GM12878 (cell line): ENCODE data around the gene GRM7. TPM values are rescaled to one million over a fixed set of nuclear protein-coding genes. Genes with fewer than 3 reads are reported as not detected.

ENCODE experiments used
- ATAC-seq: fragments of 200-7000 bp; cut with Tn5 transposase; 3 replicates; pipeline ENCODE4 v1.9.1; 2020; ENCODE audit warnings: mild to moderate bottlenecking, moderate library complexity
- BruUV-seq: library from RNA; stranded (reverse); fragments of 400-500 nt; replicated peaks from 2 replicates; lab custom pipeline; 2021; lab: Mats Ljungman, UMichigan
- CTCF ChIA-PET: fragments of 300-600 bp; sonication (Branson Sonifier 250); formaldehyde crosslinking; extraction: SDS; loops from one replicate; lab custom pipeline; 2021; ENCODE audit warnings: inconsistent platforms; lab: Yijun Ruan, JAX
- POLR2A ChIA-PET: fragments of 350-600 bp; formaldehyde crosslinking; extraction: SDS; loops from one replicate; lab custom pipeline; 2021; ENCODE audit warnings: inconsistent platforms; lab: Charles Lee
- RAD21 ChIA-PET: fragments of 300-600 bp; sonication (Branson Sonifier 250); formaldehyde crosslinking; loops from one replicate; lab custom pipeline; 2023; ENCODE audit warnings: antibody characterized with exemption; ENCODE audit not compliant: unreplicated experiment; lab: Charles Lee
- SMC1A ChIA-PET: fragments of 300-600 bp; sonication (Branson Sonifier 250); formaldehyde crosslinking; loops from one replicate; lab custom pipeline; 2023; ENCODE audit not compliant: unreplicated experiment, uncharacterized antibody; lab: Charles Lee
- DNase-seq: peaks from one replicate; pipeline ENCODE4 v3.0.0-alpha.2; 2011; ENCODE audit warnings: low read depth, low spot score
- FAIRE-seq: peaks from 3 replicates; lab custom pipeline; 2011; peaks lifted over from hg19 to GRCh38; lab: Jason Lieb, UNC
- H2AFZ ChIP-seq: 2 replicates; pipeline ENCODE4 v1.6.0; 2011; ENCODE audit warnings: low read depth, low read length, control low read depth; ENCODE audit not compliant: control insufficient read depth
- H3K27ac ChIP-seq: 2 replicates; pipeline ENCODE4 v1.5.1; 2011; ENCODE audit warnings: control low read depth; ENCODE audit not compliant: control insufficient read depth, insufficient read depth
- H3K27me3 ChIP-seq, 2 experiments: replicated peaks in 1 of 2; 2 replicates each; pipeline versions ENCODE4 v1.6.0 to v1.6.1; 2011; ENCODE audit warnings: low read length in 1 of 2; ENCODE audit not compliant: control insufficient read depth in 2 of 2, insufficient read depth in 2 of 2
- H3K36me3 ChIP-seq, 2 experiments: 2 replicates each; pipeline ENCODE4 v1.5.1; 2011; ENCODE audit warnings: low read length in 1 of 2; ENCODE audit not compliant: control insufficient read depth in 2 of 2, insufficient read depth in 2 of 2
- H3K4me1 ChIP-seq: 2 replicates; pipeline ENCODE4 v1.6.1; 2011; ENCODE audit warnings: mild to moderate bottlenecking, low read length, moderate library complexity, mixed read lengths; ENCODE audit not compliant: control insufficient read depth, insufficient read depth
- H3K4me2 ChIP-seq: 2 replicates; pipeline ENCODE4 v1.6.0; 2011; ENCODE audit warnings: control low read depth; ENCODE audit not compliant: control insufficient read depth, insufficient read depth
- H3K4me3 ChIP-seq: fragments of 200-600 bp; sonication (generic); 2 replicates; pipeline ENCODE4 v1.5.1; 2016
- H3K79me2 ChIP-seq: 2 replicates; pipeline ENCODE4 v1.6.0; 2011; ENCODE audit warnings: low read length; ENCODE audit not compliant: control insufficient read depth, insufficient read depth
- H3K9ac ChIP-seq: 2 replicates; pipeline ENCODE4 v1.8.0; 2011; ENCODE audit warnings: low read length, control low read depth, mixed read lengths; ENCODE audit not compliant: control insufficient read depth, insufficient read depth
- H3K9me3 ChIP-seq: replicated peaks from 3 replicates; pipeline ENCODE4 v1.5.1; 2011; ENCODE audit warnings: mild to moderate bottlenecking, low read length; ENCODE audit not compliant: control insufficient read depth, insufficient read depth
- H4K20me1 ChIP-seq: 2 replicates; pipeline ENCODE4 v1.6.0; 2011; ENCODE audit not compliant: control insufficient read depth, insufficient read depth
- BMI1 ChIP-seq: fragments of 450-650 bp; IDR thresholded peaks from 2 replicates; pipeline ENCODE4 v1.6.1; 2016; ENCODE audit warnings: mild to moderate bottlenecking, moderate library complexity, borderline replicate concordance
- CHD2 ChIP-seq: IDR thresholded peaks from 2 replicates; pipeline ENCODE4 v1.6.1; 2011; ENCODE audit warnings: low read depth, low read length, improper control_type of control experiment, borderline replicate concordance
- EZH2 ChIP-seq: IDR thresholded peaks from 2 replicates; pipeline ENCODE4 v1.6.1; 2012; ENCODE audit warnings: low read depth, mild to moderate bottlenecking, control low read depth, inconsistent platforms, low read length, borderline replicate concordance; ENCODE audit not compliant: control insufficient read depth
- FOXK2 ChIP-seq: fragments of 450-650 bp; IDR thresholded peaks from 2 replicates; pipeline ENCODE4 v1.6.1; 2017; ENCODE audit warnings: mild to moderate bottlenecking, moderate library complexity
- MLLT1 ChIP-seq: fragments of 450-650 bp; IDR thresholded peaks from 2 replicates; pipeline ENCODE4 v1.6.1; 2016; ENCODE audit warnings: mild to moderate bottlenecking
- MYB ChIP-seq: fragments of 150-350 bp; IDR thresholded peaks from 2 replicates; pipeline ENCODE4 v1.6.1; 2014; ENCODE audit warnings: mild to moderate bottlenecking, low read depth, low read length, borderline replicate concordance
- MYC ChIP-seq: IDR thresholded peaks from 2 replicates; pipeline ENCODE4 v1.6.1; 2011; ENCODE audit warnings: mild to moderate bottlenecking, low read length, moderate library complexity, inconsistent platforms; ENCODE audit not compliant: insufficient read depth, insufficient replicate concordance, insufficient read length, severe bottlenecking
- NR2C1 ChIP-seq: fragments of 450-650 bp; IDR thresholded peaks from 2 replicates; pipeline ENCODE4 v1.6.1; 2017; ENCODE audit warnings: antibody characterized with exemption, mild to moderate bottlenecking, moderate library complexity
- RBBP5 ChIP-seq: fragments of 200-600 bp; sonication (generic); conservative IDR thresholded peaks from 2 replicates; pipeline ENCODE4 v1.6.1; 2016
- TAF1 ChIP-seq: IDR thresholded peaks from 2 replicates; pipeline ENCODE4 v1.6.1; 2011; ENCODE audit warnings: mild to moderate bottlenecking, low read depth, low read length, borderline replicate concordance
- TCF12 ChIP-seq: IDR thresholded peaks from 2 replicates; pipeline ENCODE4 v1.6.1; 2011; ENCODE audit warnings: low read depth, mild to moderate bottlenecking, low read length
- WGBS: methylation state at CpG from one replicate; pipeline ENCODE4 v1.1.6; 2016; ENCODE audit warnings: low lambda C conversion rate; ENCODE audit not compliant: insufficient replicate concordance, insufficient coverage; ENCODE audit errors: missing lambda C conversion rate; 5-methylcytosine and 5-hydroxymethylcytosine counted together
- in situ Hi-C: fragments of 300-500 bp; cut with MboI; formaldehyde crosslinking; loops from 9 replicates; pipeline ENCODE4 v1.14.3; 2018; ENCODE audit warnings: mixed read lengths
- intact Hi-C: fragments of 100-400 bp; cut with micrococcal nuclease; formaldehyde crosslinking; loops from one replicate; pipeline ENCODE4 v1.14.2; 2022; ENCODE audit not compliant: unreplicated experiment
- polyA plus RNA-seq, 11 experiments: library from polyadenylated mRNA; depleted of rRNA in 4 of 11; unstranded in 6 of 11; stranded (reverse) in 5 of 11; fragments of >200 nt; fragmentation: Nextera tagmentation in 4 of 11; fragmentation: Illumina TruSeq in 1 of 11; extraction: Ambion mirVana in 4 of 11; extraction: Trizol in 1 of 11; gene quantifications; 1 replicate in 1 of 11; 2 replicates in 10 of 11; pipeline versions ENCODE4 v1.2.1 to v1.2.3, GENCODE V29; 2011 to 2016; ENCODE audit warnings: inconsistent platforms in 2 of 11, missing spikeins in 2 of 11, low read depth in 1 of 11
- total RNA-seq, 4 experiments: library from RNA; depleted of rRNA in 3 of 4; stranded (reverse); fragments of >200 nt in 3 of 4; fragmentation: Illumina TruSeq in 1 of 4; extraction: Trizol in 1 of 4; gene quantifications; 2 replicates each; pipeline versions ENCODE4 v1.2.1 to v1.2.3, GENCODE V29; 2013 to 2021
- TF ChIP-seq, protein P1 (sequence below): IDR thresholded peaks from 2 replicates; pipeline ENCODE4 v1.6.1; 2011; ENCODE audit warnings: low read depth, mild to moderate bottlenecking, low read length, moderate library complexity, borderline replicate concordance; ENCODE audit errors: extremely low read depth
- TF ChIP-seq, protein P2 (sequence below): IDR thresholded peaks from 2 replicates; pipeline ENCODE4 v1.6.1; 2011; ENCODE audit warnings: borderline replicate concordance, low read depth, mild to moderate bottlenecking, moderate library complexity, low read length; ENCODE audit not compliant: insufficient read depth, poor library complexity, severe bottlenecking

Gene GRM7
- total and polyA plus RNA-seq, 10 of the 15 experiments (the other 5 are each of a cell fraction or from before 2014, with no cell fraction given) = not detected

- no peak for TF ChIP-seq BMI1
- no peak for TF ChIP-seq CHD2
- TF ChIP-seq, protein P1, sequence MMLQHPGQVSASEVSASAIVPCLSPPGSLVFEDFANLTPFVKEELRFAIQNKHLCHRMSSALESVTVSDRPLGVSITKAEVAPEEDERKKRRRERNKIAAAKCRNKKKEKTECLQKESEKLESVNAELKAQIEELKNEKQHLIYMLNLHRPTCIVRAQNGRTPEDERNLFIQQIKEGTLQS = no peak
- TF ChIP-seq MYC = no peak
- TF ChIP-seq MLLT1 = no peak
- TF ChIP-seq EZH2 = no peak
- no peak for TF ChIP-seq RBBP5
- TF ChIP-seq FOXK2 = no peak
These were observed 221.3 kb downstream of the GRM7 start (continued) for GRCh38 chr3:7082244-7082643.

DNA sequence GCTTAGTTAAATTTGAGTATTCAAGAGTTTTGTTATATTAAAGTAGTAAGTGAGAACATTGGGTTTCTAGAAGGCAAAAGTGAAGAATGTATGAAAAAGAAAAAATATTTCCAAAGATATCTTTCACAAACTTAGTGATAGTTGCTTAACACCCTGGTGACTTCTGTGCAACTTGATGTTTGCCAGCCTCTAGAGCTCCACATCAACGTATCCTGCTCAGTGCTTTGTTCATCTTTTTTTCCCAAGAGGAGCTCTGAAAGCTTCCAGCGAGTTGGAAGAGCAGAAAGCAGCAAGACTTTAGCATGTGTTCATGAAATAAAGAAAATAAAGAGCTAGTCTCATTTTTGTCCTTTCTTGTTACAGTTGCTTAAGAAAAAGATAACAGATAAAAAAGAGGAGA is 225.5 kb downstream of the GRM7 start:
- H3K27me3 ChIP-seq = no peaks in the 10 kb centered on the region
- POLR2A ChIA-PET = no interaction called here
- no peak overlapping the region for H3K4me2 ChIP-seq
- no peak overlapping the region for H2AFZ ChIP-seq
- no peaks in the 10 kb centered on the region for H3K4me1 ChIP-seq
- CTCF ChIA-PET = interaction anchor here (1.0 kb wide), 1 partner anchor 11 kb away, joined by 3 read pairs; no protein-coding TSS in a partner anchor
- RAD21 ChIA-PET = no interaction called here
- no peak overlapping the region for H3K27ac ChIP-seq
- H3K9ac ChIP-seq = no peak overlapping the region
- no peak for TF ChIP-seq MYB
- TF ChIP-seq TAF1 = no peak
- no peak for TF ChIP-seq NR2C1
- TF ChIP-seq, protein P2, sequence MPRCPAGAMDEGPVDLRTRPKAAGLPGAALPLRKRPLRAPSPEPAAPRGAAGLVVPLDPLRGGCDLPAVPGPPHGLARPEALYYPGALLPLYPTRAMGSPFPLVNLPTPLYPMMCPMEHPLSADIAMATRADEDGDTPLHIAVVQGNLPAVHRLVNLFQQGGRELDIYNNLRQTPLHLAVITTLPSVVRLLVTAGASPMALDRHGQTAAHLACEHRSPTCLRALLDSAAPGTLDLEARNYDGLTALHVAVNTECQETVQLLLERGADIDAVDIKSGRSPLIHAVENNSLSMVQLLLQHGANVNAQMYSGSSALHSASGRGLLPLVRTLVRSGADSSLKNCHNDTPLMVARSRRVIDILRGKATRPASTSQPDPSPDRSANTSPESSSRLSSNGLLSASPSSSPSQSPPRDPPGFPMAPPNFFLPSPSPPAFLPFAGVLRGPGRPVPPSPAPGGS = no peak
- no peak for TF ChIP-seq TCF12
- no peaks in the 10 kb centered on the region for H4K20me1 ChIP-seq
- SMC1A ChIA-PET = interaction anchor here (0.5 to 1.8 kb wide), 3 partner anchors 9 to 1735 kb away, joined by 3 to 4 read pairs (median 3); no protein-coding TSS in a partner anchor
- intact Hi-C loops (no loop called here), in situ Hi-C loops (no loop called here)
- no peaks in the 10 kb centered on the region for H3K79me2 ChIP-seq
- ATAC-seq (no peak), FAIRE-seq (no peak), DNase-seq (no peak)
- no TSS peak for BruUV-seq
- H3K4me3 ChIP-seq = no peak overlapping the region
- 8% methylated on average over 2 of the region's 2 CpGs for WGBS
- H3K36me3 ChIP-seq = no peaks in the 10 kb centered on the region
- H3K9me3 ChIP-seq = no peaks in the 10 kb centered on the region
